Measurements from ENCODE around the gene HMX1. TPM values are rescaled to one million over a fixed set of nuclear protein-coding genes. Genes with fewer than 3 reads are reported as not detected.

The HMX1 gene
- total RNA-seq, 1 donor from 2014 or later, result not detected

- DNase-seq, result no peak
Measured at GRCh38 chr4:8855818-8856245, 15.8 kb downstream of the HMX1 start.

DNA sequence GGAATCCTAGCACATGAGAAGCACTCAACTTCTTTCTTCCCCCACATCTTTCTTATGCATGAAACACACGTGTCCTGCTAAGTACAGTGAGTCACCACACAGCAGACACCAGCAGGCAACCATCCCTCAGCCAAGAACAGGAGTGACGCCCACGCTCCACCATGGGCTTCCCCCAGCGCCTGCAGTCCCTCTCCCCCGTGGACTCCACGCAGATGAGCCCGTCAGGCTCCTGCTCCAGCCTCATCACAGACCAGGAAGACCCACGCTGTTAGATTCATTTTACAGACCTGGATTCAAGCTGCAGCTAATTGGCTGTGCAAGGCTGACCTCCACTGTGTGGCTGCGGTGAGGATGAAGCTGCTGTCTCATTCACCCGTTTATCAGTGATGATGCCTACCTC, 16.7 kb downstream of the HMX1 start:
- no peak for DNase-seq

DNA sequence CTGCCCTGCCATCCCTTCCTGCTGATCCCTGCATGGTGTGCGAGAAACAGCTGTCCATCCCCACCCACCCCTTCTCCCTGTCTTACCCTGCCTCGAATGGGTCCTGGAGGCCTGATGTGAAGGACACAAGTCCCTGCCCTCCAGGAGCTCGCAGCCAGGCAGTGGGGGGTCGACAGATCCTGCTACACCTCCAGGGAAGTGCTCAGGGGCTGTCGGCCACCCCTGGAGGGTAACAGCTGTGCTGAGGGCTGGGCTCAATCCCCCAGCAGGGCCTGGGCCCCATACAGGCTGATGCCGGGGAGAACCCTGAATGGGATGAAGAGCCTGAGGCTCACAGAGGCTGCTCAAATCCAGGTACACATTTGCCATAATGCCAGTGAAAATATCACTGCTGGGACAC, 17.6 kb downstream of the HMX1 start:
- DNase-seq, result no peak

DNA sequence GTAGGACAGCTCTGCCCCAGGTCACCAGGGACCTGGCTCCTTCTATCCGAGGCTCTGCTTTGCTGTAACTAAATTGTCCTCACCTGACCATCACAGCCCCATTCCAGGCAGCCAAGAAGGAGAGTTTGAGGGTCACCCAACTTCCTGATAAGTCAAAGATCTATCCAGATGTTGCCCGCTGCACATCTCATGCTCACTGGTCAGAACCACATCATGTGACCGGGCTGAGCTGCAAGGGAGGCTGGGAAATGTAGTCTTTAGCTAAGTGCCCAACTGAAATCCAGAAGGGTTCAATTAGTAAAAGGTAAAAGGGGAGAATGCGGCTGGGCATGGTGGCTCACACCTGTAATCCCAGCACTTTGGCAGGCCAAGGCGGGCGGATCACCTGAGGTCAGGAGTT, 18.4 kb downstream of the HMX1 start:
- DNase-seq, result no peak

GRCh38 chr4:8852118-8852704, 19.4 kb downstream of the HMX1 start:
- no peak for DNase-seq

GRCh38 chr4:8851321-8852117, 20.1 kb downstream of the HMX1 start:
- no peak for DNase-seq

- DNase-seq, result no peak
Measured at GRCh38 chr4:8850830-8851188, 20.8 kb downstream of the HMX1 start.

GRCh38 chr4:8850074-8850829, 21.4 kb downstream of the HMX1 start:
- DNase-seq, result no peak

DNA sequence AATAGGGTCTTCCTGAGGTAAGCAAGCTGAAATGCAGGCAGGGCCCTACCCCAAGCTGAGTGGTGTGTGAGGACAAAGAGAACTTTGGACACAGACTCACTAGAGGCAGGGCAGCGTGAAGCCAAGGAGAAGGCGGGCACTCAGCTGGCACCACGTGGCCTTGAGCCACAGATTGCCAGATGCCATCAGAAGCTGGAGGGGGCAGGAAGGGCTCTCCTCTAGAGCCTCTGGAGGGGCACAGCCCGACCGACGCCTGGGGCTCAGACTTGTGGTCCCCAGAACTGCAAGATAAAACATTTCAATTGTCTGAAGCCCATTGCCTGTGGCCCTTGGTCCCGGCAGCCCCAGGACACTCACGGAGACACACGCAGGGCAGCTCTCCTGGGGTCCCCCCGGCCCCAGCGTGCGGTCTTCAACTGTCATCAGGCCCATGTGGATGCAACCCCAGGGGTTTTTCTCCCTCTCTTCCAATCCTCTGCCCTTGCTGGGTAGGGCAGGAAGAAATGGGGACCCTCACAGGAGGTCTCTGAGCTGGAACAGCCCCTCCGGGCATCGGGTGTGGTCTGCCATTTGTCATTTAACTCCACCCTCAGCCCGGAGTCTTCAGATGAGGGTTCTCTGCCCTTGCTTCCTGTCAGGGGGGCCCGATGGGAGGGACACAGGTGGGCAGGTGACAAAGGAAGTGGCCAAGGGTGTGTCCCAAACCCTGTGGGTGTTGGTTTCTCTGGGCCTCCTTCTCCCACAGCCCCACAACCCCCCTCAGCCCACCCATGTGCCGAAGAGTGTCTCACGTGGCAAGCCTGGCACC, 22.2 kb downstream of the HMX1 start:
- DNase-seq, result no peak

GRCh38 chr4:8848507-8849265, 23.0 kb downstream of the HMX1 start:
- no peak for DNase-seq

DNA sequence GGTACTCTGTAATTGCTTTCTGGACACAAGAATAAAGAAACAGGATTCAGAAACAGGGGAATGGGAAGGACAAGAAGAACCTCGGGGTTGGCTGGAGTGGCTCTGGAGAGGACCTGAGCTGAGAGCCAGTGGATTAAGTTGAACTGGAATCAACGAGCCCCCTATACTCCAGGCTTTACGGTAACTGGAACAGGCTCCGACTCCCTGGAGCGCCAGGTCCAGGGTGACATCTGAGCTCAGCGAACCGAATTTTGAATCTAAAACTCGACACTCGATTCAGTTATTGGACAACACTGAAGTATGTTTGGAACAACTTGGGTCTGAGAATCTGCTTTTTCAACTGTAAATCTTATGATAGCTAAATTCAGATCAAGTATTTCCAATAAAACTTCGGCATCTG, 23.9 kb downstream of the HMX1 start:
- peak; percentile 49 for DNase-seq

GRCh38 chr4:8847331-8847730, 24.3 kb downstream of the HMX1 start:
- DNase-seq, result no peak

GRCh38 chr4:8846826-8847225, 24.8 kb downstream of the HMX1 start:
- no peak for DNase-seq

DNA sequence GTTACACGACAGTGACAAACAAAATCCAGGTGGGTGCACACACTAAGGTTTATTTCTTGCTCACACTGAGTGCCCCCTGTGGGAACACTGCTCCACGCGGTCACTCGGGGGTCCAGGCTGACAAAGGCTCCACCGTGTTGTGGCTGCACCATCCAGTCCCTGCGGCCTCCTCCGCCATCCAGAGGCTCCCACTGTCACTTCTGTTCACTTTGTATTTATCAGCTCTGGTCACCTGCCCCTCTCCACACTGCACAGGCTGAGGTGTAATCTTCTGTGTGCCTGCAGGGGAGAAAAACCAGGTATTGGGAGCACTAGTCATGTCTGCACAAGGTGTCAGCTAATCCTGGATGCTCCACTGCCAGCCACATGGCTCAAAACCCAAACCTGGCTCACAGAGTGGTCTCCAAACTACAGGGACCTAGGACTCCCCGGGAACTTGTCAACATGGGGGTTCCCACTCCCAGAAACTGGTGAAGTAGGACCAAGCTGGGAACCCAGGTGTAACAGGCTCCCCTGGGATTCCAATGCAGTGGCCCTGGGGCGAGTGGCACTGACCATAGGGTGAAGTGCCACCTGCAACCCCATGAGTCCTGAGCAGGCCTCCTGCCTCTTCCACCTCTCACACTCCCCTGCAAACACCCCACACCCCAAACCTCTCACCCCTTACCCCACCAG, 25.5 kb downstream of the HMX1 start:
- DNase-seq, result no peak

- DNase-seq, result no peak
Measured at GRCh38 chr4:8844976-8845690, 26.5 kb downstream of the HMX1 start.

GRCh38 chr4:8843597-8843996, 28.0 kb downstream of the HMX1 start:
- no peak for DNase-seq

DNA sequence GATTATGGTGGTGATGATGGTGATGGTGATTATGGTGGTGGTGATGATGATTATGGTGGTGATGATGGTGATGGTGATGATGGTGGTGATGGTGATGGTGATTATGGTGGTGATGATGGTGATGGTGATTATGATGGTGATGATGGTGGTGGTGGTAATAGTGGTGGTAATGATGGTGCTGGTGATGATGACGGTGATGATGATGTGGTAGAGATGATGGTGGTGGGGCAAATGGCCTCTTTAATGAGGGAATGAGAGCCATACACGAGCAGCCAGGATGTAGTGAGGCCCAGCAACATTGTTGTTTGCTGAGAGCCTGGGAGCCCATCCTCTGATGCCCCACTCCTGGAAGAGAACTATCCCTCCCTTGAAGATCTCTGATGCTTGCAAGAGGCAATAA, 29.0 kb downstream of the HMX1 start:
- DNase-seq, result no peak

GRCh38 chr4:8841678-8842268, 29.9 kb downstream of the HMX1 start:
- DNase-seq, result no peak

DNA sequence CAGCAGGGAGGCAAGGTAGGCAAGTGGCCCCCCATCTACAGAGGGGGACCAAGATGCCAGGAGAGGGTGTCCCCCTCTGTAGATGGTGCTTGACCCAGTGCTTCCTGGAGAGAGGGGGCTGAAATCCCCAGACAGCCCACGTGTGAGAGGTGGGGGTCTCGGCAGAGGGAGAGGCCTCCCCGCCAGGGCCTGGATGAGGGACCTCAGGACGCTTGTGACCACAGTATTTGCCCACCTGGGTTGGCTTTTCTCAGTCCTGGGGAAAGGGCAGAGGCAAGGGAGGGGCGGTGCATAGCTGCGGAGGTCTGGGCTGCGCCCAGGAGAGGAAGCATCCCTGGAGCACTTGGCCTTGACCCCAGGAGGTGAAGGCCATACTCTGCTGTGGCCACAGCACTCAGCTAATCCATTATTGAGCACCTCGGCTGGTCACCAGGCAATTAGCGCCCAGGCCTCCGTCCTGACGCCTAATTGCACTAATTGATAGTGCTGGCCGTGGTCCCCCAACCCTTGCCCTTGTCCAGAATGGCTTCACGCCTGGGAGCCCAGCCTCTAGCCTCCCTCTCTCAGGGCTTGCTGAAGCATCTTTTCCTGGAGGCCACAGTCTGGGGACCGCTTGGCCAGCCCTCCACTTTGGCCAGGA, 30.7 kb downstream of the HMX1 start:
- DNase-seq, result no peak

Data from tongue (tissue), 2 donors.